ENCODE results near the gene DCST1.

- TF ChIP-seq EZH2 (IDR thresholded peaks at IDR 0.05; ENCODE audit: low read depth): no peak
- no peak for TF ChIP-seq CTCF (conservative IDR thresholded peaks at IDR 0.05)
Measured at GRCh38 chr1:155062702-155063411, 29.2 kb downstream of the DCST1 start.
